Karpas-422 (cell line): ENCODE measurements around the gene OR2A5. TPM values are rescaled to one million over a fixed set of nuclear protein-coding genes. Genes with fewer than 3 reads are reported as not detected.

Experiments used
- small RNA-seq: library from RNA; depleted of rRNA; stranded (forward); fragments of <200 nt; gene quantifications from one replicate; pipeline ENCODE3, GENCODE V24; 2014
- total RNA-seq: library from RNA; depleted of rRNA; stranded (reverse); fragments of >200 nt; shearing (Covaris generic); gene quantifications from 2 replicates; pipeline ENCODE4 v1.2.3, GENCODE V29; 2014; ENCODE audit warnings: low replicate concordance; rRNA removed

The OR2A5 gene
- total RNA-seq, 1 experiment from 2014 or later: not detected

Small RNAs within 50 kb of the gene (small RNA-seq; reads per million reads assigned to genes)
- not detected for gene OR2A41P

Other genes starting within 250 kb of the OR2A5 start
- gene TCAF1, start 146.8 kb upstream of the OR2A5 start, total RNA-seq: 0.11 and 1.0 TPM in 2 replicates
- not detected in 2 replicates for gene OR2F2, start 113.7 kb upstream of the OR2A5 start, total RNA-seq
- gene OR2F1, start 94.1 kb upstream of the OR2A5 start, total RNA-seq: not detected in 2 replicates
- gene OR6B1, start 48.6 kb upstream of the OR2A5 start, total RNA-seq: not detected in 2 replicates
- gene OR2A25, start 20.9 kb downstream of the OR2A5 start, total RNA-seq: not detected in 2 replicates
- gene OR2A12, start 37.3 kb downstream of the OR2A5 start, total RNA-seq: not detected in 2 replicates
- not detected in 2 replicates for gene OR2A2, start 60.6 kb downstream of the OR2A5 start, total RNA-seq
- gene OR2A14, start 74.2 kb downstream of the OR2A5 start, total RNA-seq: not detected in 2 replicates
- gene CTAGE4, start 134.5 kb downstream of the OR2A5 start, total RNA-seq: not detected in 2 replicates
- 0.30 and 0.36 TPM in 2 replicates for gene ARHGEF35, start 146.9 kb downstream of the OR2A5 start, total RNA-seq
- gene OR2A42, start 190.7 kb downstream of the OR2A5 start, total RNA-seq: not detected in 2 replicates
- gene OR2A7, start 215.8 kb downstream of the OR2A5 start, total RNA-seq: not detected in 2 replicates
- gene CTAGE8, start 220.3 kb downstream of the OR2A5 start, total RNA-seq: not detected in 2 replicates